Activated CD4-positive, alpha-beta T cell treated with anti-CD3 and anti-CD28 coated beads, Interleukin-2, amount 50 U/mL, for 48 hours (primary cell): ENCODE measurements around the gene CCND2.

ENCODE experiments used
- DNase-seq, 2 experiments: peaks; one replicate each; pipeline ENCODE4 v3.0.0-alpha.2; 2020

Gene CCND2

DNA sequence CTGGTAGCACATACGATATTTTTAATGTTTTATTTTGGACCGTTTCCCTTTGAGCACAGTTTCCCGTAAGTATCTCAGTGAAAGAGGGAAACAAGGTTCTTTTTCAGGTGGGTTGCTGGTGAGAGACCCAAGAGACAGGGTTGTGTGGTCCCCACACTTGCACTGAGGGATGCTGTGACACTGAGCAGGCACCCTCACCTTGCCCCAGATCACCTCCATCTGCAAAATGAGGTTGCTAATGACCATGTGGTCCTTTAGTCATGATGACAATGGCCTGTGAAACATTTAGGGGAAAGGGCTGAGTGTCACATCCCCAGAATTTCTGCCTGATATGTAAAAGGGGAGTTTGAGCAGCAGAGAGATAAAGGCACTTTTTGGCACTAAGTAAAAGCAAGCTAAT lies 4.3 kb downstream of the CCND2 start:
- DNase-seq: no peak

DNA sequence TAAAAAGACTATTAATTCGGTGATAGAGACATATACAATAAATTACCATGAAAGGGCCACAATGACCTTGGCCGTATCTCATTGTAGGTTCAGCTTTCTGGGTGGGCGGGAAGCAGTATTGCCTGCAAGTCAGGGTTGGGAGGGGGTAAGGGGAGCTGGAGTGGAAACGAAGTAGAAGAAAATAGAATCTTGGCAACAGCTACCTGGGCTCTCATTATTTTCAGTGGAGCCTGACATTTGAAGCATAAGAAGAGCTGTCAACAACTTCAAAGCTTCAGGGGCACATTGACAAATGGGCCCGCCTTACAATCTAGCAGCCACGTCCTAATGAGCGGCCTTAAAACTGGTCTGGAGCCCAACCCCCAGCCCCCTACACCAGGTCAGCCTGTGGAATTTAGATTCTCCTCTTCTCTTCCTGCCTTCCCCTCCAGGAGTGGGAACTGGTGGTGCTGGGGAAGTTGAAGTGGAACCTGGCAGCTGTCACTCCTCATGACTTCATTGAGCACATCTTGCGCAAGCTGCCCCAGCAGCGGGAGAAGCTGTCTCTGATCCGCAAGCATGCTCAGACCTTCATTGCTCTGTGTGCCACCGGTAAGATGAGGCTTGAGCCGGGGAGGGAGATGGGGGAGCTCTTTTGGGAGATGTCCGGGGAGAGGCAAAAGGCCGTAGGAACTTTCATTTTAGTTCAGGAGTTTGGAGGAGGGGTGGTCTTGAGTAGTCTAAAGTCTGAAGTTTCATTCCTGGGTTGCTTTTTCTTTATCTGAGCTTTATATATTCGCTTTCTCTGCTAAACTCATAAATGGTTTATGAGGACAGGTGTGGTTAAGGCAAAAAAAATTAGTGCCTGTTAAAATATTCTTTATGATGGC lies 5.0 kb downstream of the CCND2 start:
- no peak for DNase-seq

DNA sequence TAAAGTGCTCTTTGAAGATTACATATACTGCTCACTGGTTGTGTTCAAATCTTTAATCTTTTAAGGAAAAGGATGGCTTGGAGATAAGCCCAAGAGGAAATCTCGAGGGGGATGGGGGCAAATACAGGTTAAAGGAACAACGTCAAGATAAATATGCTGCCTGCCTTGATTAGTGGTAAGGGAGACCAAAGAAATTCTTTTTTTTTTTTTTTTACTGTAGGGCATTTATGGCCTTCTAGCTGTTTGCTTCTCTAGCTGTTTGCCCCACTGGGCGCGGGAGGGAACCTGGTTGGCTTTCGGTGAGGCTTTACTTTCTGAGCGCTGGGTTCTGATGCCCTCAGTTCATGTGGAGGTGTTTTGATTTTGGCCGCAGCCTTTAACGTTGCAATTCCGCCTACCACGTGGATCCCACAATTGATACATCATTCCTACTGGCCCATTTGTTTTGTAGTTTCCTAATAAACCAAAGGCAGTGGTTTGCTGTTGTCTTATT lies 5.7 kb downstream of the CCND2 start:
- no peak for DNase-seq

DNA sequence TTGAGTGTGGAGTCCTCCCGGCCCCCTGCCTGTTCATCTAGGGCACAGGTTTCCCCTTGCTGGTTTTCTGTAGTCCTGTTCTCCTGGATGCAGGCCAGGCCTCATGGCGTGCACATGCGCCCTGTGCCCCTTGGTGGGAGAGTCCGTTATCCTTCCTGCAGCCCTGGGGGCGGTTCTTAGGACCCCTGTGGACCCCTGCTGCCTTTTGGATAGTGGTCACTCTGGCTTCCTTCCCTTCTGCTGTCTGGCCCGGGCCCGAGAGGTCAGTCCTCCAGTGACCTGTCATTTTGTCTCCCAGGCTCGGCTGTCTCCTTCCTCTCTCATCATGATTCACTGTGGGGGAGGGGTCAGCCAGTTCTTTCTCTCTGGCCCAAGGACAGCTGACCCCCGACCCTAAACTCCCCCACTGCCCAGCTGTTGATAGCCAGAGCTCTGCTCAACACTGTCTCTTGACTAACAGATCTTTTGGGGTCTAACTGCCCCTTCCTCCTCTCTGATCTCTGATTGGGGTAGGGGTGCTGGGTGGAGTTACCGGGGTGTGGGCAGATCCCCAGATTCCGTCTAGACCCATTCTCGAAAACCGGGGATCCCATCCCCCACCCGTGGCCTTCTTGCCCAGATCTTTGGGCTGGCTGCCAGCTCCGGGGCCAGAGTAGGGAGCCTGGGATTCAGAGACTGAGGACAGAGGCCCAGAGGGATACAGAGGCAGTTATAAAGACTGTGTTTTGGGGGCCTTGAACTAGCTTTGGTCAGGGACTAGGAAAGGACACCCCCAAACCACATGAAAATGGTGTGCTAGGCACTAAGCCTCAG lies 7.0 kb downstream of the CCND2 start:
- no peak for DNase-seq

DNA sequence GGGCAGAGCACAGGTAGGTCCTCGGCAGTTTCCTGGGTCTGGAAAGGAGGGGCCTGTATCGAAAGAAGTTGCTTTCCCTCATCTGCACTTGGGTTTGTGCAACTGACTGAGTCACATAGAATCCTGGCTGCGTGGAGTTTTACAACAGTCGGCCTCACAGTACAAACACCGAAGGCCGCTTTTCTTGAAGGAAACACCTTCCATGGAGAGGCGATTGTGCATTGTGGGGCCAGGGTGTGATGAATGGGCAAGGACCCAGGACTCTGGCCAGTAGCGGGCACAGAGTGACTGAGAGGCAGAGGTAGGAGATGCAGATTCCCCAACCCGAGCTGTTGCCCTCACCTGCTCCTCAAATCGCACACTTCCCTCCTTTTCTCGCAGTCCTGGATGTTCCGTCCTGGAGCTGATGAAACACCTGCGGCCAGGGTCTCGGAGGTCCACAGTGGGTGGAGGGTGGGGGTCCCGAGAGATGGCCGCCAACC lies 7.7 kb downstream of the CCND2 start:
- no peak for DNase-seq

DNA sequence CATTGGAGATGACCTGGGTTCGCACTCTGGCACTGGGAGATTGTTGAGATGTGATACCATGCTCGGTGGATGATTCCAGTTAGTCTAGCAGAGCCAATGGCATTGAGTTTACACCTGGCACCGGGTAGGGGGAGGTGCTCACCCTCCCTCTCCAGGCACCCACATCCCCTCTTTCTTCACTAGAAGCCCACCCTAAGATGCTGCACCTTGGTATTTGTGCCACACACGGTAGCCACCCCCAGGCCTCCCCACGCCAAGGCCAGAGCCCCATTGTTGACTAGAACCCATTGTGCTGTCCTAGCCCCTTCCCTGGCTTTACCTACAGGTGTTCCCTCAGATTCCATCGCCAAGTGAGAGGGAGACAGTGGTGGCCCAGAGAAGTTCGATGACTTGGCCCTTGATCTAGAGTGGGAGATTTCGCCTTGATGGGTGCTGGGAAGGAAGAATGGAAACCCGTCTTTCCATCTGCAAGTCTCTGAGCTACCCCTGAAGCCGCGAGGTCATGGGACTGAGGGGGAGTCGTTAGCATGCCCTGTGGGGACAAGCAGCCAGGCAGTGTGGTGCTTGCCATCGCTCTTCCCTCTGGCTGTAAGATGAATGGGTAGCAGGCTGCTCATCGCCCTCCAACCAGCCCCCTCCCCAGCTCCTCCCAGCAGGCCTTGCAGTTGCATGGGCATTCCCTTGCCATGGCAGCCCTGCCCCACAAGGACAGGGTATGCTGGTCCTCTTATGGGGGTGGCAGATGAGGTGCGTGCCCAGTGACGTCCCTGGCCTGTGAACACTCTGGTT lies 8.7 kb downstream of the CCND2 start:
- no peak for DNase-seq

DNA sequence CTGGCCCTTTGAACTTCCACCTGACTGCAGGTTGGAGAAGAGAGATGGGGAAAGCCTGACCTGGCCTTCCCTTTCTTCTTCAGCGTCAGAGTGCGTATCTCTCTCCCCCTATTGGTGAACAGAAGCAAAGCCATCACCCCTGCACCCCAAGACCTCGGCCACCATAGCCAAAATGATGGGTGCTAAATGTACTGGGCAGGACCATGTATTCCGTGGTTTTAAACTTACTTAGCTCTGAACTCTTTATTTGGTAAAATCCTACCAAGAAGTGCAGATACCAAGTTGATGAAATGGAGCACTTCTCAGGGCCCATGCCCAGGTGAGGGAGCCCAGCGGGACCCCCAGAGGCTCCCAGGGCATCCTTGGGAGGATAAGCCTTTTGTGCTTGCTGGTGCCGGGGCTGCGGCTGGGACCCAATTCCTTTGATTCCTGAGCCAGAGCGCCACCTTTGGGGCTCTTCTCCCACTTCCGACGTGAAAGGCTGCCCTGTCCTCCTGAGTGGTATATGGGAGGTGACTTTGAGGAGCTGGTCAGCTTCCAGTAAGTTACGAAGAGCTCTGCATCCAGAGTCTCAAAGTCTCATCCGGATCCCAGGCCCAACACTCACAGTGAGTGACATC lies 9.4 kb downstream of the CCND2 start:
- DNase-seq: no peak

DNA sequence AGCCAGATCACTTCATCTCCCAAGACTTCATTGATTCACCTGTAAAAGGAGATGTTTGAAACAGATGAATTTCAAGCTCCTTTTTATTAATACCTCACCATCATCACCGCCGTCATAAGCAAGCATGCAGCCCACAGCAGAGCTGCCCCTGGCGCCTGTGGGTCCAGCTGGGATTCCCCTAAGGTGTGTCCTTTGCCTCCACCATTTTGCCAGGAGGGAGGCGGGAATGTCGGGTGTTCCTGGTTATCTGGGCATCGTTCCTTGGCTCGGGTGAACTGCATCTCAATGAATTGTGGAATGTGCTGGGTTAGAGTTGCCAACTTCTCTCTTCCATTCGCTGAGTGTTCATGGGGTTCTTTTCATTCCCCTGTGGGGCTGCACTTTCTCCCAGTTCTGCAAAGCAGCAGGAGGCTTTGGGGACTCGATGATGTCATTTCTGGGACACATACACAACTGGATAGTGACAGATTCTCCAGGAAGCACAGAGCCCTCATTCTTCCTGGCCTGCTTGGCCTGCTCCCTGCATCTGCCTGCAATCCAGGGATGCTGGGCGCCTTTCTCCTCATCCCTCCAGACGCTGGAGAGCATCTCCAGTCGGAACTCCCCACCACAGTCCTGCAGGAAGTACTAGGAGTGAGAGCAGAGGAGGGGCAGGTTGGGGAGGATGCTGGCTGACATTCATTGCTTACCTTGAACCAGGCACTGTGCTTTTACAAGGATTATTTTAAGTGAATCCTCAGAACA lies 10.1 kb downstream of the CCND2 start:
- no peak for DNase-seq

DNA sequence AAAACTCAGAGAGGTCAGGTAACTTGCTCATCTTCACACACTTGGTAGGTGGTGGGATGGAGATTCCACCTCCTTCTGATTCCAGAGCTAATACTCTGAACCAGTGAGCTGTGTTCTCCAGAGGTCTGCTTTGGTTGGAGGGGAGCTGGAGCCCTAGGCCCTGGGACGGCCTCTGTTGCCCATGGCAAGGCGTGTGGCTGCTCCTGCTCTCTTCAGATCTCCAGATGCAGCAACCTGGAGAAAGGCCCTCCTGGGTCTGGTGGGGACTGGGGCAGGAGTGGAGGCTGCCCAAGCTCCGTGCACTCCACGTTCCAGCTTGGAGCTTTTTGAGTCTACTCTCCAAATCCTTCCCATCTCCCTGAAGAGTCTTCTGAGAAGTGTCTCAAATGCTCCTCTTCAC lies 10.7 kb downstream of the CCND2 start:
- DNase-seq: no peak

DNA sequence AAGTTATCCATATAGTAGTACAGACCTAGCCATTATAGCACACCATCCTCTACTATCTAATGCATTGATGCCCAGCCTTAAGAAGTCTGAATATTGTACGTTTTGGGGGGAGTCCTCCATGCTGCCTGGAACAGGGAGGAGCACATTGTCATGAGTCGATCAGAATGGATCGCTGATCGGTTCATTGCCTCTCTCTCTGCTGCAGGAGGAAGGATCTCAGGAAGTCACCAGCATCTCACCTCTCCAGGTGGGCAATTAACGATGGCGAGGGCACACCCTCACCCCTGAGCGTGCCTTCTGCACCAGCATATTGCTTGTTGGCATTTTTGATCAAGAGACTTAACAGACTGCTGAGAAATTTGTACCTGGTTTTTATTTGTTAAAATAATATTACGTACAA lies 11.5 kb downstream of the CCND2 start:
- no peak for DNase-seq

DNA sequence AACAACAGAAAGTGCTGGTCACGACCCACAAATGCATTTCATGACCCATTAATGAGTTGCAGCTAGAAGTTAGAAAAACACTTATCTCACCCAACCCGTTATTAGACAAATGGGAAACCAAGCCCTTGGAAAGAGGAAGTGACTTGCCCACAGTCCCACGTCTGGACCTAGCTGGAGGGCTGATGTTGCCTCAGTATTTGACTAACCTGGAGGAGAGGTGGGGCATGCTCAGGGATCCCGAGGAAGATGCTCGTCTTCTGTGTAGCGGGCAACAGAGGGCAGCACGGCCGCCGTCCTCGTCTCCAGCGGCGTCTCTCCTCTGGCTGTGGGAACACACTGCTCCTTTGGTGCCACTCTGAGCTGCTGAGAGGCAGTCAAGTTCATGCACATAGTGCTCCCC lies 12.7 kb downstream of the CCND2 start:
- DNase-seq: no peak

DNA sequence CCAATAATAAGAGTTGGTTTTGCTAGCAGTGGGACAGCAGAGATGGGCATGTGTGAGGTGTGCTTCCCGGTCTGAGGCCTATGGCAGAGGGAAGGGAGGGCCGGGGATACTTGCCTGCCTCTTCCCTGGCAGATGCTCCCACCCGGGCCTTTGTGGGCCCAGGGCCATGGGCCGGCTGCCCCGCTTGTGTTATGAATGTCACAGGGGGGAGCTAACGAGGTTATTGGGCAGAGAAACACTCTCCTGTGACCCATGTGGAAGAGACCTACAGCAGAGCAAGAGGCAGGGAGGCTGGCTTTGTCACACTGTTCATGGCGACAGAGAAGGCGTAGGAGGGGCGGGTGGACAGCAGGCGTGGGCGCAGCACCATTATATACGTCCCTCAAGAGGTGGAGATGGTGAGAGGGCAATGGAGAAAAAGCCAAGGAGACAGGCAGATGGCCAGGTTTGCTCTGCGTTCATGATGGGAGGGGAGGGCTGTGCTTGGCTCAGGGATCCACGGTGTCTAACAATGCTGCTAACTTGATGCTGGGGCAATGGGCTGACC lies 13.3 kb downstream of the CCND2 start:
- DNase-seq: peak in 1 of 2 experiments; percentile 11

DNA sequence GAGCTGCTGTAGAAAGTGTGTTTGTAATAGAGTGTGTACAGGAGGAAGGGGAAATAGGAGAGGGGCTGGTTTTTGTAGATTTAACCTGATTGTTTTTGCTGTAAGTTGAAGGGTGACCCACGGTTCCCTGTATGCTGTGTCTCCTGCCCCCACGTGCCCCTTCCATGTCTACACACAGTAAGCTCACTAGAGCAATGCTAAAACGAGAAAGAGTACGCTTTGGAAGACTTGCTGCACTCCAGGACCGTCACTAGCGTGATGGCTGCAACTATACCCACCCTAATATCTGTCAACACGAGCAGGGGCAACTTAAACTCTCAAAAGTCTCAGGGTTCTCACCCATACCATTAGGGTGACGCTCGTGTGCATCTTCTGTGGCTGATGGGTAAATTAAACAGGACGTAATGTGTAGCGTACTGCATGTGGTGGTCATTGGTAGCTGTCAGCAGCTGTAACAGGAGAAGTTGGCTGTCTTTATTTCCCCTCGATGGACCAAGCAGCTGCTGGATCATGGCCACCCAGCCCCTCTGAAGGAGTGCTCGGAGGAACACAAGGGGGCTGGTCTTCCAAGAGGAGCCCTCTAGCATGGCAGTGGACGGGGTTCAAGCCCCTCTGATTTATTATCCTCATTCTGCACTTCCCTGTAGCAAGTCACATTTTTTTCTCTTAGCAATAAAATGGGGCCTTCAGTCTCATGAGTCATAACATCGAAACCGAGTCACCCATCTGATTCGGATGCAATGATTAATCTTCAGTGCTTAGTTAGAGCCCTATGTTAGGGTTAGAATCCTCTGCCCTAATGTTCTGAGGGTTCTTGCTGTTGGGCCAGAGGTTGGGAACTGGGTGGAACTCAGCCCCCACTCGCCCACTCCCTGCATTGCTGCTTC lies 14.0 kb downstream of the CCND2 start:
- no peak for DNase-seq

DNA sequence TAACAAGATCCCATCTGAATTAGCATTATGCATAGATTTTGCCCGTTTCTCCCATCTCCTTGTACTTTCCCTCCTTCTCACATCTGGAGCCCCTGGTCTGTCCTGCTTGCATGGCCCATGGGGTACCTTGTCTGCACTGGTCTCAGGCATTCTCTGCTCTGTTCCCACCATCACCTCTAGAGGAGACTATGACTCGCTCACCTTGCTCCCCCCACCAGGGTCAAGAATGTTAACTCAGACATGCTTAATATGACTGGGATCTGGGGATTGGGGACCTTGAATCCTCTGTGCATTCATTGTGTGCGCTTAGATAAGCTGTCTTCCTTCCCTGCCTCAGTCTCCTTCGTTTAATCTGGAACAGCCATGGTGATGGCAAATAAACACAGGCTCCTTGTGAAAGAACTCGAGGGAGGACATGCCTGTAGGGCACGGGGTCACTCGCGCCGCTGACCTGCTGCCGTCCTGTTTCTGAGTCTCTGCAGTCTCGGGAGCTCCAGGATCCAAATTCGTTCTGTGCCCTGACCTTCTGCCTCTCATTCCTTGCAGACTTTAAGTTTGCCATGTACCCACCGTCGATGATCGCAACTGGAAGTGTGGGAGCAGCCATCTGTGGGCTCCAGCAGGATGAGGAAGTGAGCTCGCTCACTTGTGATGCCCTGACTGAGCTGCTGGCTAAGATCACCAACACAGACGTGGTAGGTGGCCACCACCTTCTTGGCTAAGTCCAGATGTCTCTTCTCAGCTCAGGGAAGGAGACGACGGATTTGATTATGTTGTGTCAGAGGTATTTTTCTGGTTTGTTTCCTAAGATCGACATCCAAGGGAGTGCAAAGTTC lies 15.0 kb downstream of the CCND2 start:
- peak in 1 of 2 experiments; percentile 8 for DNase-seq

DNA sequence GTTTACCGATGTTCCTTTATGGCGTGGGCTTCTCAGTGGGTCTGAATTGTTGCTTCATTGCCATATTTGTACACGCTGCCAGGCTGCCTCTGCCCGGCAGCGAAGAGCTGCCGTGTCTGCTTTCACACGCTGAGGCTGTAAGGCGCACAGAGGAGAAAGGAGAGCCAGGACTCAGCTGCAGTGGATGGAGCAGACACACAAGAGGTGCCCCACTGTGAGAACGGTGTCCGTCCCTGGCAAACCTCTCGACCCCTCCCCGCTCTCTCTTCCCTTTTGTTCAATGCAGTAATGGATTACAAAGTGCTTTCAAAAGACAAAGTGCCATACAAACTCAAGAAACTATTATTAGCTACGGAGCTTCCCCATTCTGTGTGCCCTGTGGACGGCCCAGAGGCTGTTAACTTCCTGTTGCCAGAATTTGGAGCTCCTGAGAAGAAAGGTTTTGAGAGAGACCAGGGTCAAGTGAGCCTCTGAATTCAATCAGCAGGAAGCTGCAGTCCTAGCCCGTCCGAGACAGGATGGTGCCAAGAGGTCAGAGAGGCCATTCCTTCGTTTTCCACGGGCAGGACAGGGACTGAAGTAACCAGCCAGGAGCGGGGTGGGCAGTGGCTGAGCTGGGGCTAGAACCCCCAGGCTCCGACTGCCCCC lies 15.8 kb downstream of the CCND2 start:
- no peak for DNase-seq

DNA sequence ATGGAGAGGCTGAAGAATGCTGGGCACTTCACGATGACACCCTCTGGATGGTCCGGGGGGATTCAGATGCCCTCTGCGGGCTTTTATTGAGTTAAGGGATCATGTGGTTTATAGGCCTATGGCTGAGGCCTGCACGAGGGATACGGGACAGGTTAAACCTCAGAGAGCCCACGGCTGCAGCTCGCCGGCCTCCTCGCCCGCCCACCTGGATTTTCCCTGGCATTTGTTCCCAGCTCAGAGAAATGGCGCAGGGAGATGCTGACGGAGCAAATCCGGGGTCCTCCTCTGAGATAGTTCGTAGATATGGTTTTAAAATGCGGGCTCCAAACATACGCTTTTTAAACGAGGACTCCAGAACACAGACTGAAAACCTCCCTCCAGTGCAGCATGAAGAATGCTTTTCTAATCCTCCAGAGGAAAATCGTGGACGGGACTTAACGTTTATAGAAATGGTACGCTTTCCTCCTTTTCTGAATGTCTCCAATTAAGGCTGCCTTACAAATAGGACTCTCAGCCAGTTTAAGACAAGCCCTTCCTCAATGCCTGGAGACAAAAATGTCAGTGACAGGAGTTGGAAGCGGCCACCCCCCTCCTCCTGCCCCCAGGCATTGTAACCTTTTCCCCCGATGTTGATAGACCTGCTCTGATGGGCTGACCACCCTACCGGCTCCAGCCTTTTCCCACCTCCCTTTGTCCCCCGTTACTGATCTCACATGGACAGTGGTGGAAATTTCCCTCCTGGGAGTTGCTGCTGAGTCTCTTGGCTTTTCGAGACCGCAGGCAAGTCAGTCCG lies 16.6 kb downstream of the CCND2 start:
- DNase-seq: peak in 1 of 2 experiments; percentile 2

DNA sequence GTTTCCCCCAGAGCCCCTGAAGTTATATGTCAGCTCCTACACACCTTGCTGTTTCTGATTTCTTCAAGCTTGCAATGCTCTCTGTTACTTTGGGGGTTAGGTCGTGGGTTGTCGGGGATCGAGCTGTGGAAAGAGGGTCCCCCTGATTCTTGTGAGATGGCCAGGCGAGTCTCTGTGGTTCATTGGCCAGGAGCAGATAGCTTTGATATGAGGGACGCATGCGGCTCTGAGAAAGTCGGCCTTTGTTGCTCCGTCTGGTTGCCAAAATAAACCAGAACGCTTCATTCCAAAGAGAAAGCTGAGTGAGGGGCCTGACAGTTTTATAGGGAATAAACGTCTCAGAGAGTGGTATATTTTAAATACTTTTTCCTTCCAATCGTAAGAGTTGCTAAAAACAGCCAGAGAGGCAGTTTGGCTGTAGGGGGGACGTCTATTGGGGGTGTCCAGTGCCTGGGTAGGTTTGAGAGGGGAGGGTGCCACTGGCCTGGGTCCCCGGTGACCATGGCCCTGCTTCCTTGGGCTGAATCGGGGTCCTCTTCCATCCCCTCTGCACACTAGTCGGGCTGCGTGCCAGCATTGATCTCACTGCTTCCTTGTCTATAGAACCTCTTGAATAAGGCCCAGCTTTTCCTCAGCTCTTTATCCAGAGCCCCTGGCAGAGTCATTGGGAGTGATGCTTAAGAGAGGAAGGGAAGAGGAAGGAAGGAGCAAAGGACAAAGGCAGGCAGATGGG lies 18.9 kb downstream of the CCND2 start:
- no peak for DNase-seq
